ENCODE data around the gene TSPAN5.

TSPAN5 gene

GRCh38 chr4:98606894-98607293, 51.5 kb downstream of the TSPAN5 start:
- ATAC-seq: no peak
- TF ChIP-seq PPARA (CRISPR knock-in tag; IDR thresholded peaks at IDR 0.05; ENCODE audit: borderline replicate concordance) (no peak), BACH2 (CRISPR knock-in tag; IDR thresholded peaks at IDR 0.05; ENCODE audit: borderline replicate concordance) (no peak), RARB (CRISPR knock-in tag; IDR thresholded peaks at IDR 0.05) (no peak), ISL1 (CRISPR knock-in tag; IDR thresholded peaks at IDR 0.05) (no peak), ZFP3 (CRISPR knock-in tag; IDR thresholded peaks at IDR 0.05) (no peak), SNAI2 (CRISPR knock-in tag; IDR thresholded peaks at IDR 0.05) (no peak), ZNF565 (CRISPR knock-in tag; conservative IDR thresholded peaks at IDR 0.05; ENCODE audit: low read depth) (no peak), ZFP30 (CRISPR knock-in tag; IDR thresholded peaks at IDR 0.05) (no peak), CREB5 (CRISPR knock-in tag; IDR thresholded peaks at IDR 0.05; ENCODE audit: low read depth) (no peak), GLIS3 (CRISPR knock-in tag; IDR thresholded peaks at IDR 0.05) (no peak), TOX (CRISPR knock-in tag; IDR thresholded peaks at IDR 0.05; ENCODE audit: borderline replicate concordance) (no peak)
- TF ChIP-seq, protein P1, sequence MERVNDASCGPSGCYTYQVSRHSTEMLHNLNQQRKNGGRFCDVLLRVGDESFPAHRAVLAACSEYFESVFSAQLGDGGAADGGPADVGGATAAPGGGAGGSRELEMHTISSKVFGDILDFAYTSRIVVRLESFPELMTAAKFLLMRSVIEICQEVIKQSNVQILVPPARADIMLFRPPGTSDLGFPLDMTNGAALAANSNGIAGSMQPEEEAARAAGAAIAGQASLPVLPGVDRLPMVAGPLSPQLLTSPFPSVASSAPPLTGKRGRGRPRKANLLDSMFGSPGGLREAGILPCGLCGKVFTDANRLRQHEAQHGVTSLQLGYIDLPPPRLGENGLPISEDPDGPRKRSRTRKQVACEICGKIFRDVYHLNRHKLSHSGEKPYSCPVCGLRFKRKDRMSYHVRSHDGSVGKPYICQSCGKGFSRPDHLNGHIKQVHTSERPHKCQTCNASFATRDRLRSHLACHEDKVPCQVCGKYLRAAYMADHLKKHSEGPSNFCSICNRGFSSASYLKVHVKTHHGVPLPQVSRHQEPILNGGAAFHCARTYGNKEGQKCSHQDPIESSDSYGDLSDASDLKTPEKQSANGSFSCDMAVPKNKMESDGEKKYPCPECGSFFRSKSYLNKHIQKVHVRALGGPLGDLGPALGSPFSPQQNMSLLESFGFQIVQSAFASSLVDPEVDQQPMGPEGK (CRISPR knock-in tag; IDR thresholded peaks at IDR 0.05; ENCODE audit: borderline replicate concordance): no peak
- TF ChIP-seq, protein P2, sequence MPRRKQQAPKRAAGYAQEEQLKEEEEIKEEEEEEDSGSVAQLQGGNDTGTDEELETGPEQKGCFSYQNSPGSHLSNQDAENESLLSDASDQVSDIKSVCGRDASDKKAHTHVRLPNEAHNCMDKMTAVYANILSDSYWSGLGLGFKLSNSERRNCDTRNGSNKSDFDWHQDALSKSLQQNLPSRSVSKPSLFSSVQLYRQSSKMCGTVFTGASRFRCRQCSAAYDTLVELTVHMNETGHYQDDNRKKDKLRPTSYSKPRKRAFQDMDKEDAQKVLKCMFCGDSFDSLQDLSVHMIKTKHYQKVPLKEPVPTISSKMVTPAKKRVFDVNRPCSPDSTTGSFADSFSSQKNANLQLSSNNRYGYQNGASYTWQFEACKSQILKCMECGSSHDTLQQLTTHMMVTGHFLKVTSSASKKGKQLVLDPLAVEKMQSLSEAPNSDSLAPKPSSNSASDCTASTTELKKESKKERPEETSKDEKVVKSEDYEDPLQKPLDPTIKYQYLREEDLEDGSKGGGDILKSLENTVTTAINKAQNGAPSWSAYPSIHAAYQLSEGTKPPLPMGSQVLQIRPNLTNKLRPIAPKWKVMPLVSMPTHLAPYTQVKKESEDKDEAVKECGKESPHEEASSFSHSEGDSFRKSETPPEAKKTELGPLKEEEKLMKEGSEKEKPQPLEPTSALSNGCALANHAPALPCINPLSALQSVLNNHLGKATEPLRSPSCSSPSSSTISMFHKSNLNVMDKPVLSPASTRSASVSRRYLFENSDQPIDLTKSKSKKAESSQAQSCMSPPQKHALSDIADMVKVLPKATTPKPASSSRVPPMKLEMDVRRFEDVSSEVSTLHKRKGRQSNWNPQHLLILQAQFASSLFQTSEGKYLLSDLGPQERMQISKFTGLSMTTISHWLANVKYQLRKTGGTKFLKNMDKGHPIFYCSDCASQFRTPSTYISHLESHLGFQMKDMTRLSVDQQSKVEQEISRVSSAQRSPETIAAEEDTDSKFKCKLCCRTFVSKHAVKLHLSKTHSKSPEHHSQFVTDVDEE (CRISPR knock-in tag; IDR thresholded peaks at IDR 0.05): no peak
- TF ChIP-seq, protein P3, sequence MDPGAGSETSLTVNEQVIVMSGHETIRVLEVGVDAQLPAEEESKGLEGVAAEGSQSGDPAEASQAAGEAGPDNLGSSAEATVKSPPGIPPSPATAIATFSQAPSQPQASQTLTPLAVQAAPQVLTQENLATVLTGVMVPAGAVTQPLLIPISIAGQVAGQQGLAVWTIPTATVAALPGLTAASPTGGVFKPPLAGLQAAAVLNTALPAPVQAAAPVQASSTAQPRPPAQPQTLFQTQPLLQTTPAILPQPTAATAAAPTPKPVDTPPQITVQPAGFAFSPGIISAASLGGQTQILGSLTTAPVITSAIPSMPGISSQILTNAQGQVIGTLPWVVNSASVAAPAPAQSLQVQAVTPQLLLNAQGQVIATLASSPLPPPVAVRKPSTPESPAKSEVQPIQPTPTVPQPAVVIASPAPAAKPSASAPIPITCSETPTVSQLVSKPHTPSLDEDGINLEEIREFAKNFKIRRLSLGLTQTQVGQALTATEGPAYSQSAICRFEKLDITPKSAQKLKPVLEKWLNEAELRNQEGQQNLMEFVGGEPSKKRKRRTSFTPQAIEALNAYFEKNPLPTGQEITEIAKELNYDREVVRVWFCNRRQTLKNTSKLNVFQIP (CRISPR knock-in tag; IDR thresholded peaks at IDR 0.05; ENCODE audit: borderline replicate concordance, low read depth): no peak
- TF ChIP-seq, protein P4, sequence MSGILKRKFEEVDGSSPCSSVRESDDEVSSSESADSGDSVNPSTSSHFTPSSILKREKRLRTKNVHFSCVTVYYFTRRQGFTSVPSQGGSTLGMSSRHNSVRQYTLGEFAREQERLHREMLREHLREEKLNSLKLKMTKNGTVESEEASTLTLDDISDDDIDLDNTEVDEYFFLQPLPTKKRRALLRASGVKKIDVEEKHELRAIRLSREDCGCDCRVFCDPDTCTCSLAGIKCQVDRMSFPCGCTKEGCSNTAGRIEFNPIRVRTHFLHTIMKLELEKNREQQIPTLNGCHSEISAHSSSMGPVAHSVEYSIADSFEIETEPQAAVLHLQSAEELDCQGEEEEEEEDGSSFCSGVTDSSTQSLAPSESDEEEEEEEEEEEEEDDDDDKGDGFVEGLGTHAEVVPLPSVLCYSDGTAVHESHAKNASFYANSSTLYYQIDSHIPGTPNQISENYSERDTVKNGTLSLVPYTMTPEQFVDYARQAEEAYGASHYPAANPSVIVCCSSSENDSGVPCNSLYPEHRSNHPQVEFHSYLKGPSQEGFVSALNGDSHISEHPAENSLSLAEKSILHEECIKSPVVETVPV (CRISPR knock-in tag; IDR thresholded peaks at IDR 0.05): no peak

DNA sequence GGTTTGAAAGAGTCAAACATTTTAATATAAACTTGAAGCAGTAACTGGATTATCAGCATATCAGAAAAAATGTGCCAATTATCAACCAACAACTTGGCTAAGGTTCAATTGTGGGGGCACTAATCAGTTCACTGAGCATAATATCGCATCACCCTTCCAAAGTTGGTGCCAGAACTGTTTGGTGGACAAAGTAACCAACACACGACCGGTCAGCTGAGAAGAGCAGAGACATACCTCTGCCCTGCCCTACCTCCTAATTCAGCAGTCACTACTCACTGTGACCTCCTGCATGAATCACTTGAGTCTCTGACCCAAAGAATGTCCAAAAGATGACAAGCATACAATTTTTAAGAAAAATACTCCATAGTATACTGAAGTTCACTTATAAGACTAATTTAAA, 53.2 kb downstream of the TSPAN5 start:
- no peak for TF ChIP-seq CREB5 (CRISPR knock-in tag; IDR thresholded peaks at IDR 0.05; ENCODE audit: low read depth)
- no peak for TF ChIP-seq ISL1 (CRISPR knock-in tag; IDR thresholded peaks at IDR 0.05)
- no peak for TF ChIP-seq SNAI2 (CRISPR knock-in tag; IDR thresholded peaks at IDR 0.05)
- TF ChIP-seq, protein P1 (CRISPR knock-in tag; IDR thresholded peaks at IDR 0.05; ENCODE audit: borderline replicate concordance): no peak
- TF ChIP-seq ZFP30 (CRISPR knock-in tag; IDR thresholded peaks at IDR 0.05): no peak
- TF ChIP-seq ZNF70 (CRISPR knock-in tag; IDR thresholded peaks at IDR 0.05): no peak
- no peak for TF ChIP-seq PPARA (CRISPR knock-in tag; IDR thresholded peaks at IDR 0.05; ENCODE audit: borderline replicate concordance)
- no peak for TF ChIP-seq TCF4 (CRISPR knock-in tag; IDR thresholded peaks at IDR 0.05; ENCODE audit: borderline replicate concordance)
- ATAC-seq: no peak

All from SK-N-SH treated with all-trans-retinoic acid at 6 μM for 48 hours (cell line).